ENCODE results near the gene SDK2. TPM values are rescaled to one million over a fixed set of nuclear protein-coding genes. Genes with fewer than 3 reads are reported as not detected.

SDK2 gene
- total RNA-seq, 1 donor from 2014 or later = 12.3 TPM

- Mint-ChIP-seq H3K27ac (ENCODE audit: unreplicated experiment) (peak overlapping the region; percentile 94), H3K27me3 (ENCODE audit: unreplicated experiment) (peaks cover 11% of the 10 kb centered on the region), H3K4me3 (ENCODE audit: unreplicated experiment) (peak overlapping the region; percentile 30), H3K4me1 (ENCODE audit: low read depth, unreplicated experiment) (peaks cover 36% of the 10 kb centered on the region), H3K36me3 (ENCODE audit: unreplicated experiment) (no peaks in the 10 kb centered on the region), H3K9me3 (ENCODE audit: unreplicated experiment) (peaks cover 18% of the 10 kb centered on the region)
- no peak for DNase-seq
- TF ChIP-seq, protein P1, sequence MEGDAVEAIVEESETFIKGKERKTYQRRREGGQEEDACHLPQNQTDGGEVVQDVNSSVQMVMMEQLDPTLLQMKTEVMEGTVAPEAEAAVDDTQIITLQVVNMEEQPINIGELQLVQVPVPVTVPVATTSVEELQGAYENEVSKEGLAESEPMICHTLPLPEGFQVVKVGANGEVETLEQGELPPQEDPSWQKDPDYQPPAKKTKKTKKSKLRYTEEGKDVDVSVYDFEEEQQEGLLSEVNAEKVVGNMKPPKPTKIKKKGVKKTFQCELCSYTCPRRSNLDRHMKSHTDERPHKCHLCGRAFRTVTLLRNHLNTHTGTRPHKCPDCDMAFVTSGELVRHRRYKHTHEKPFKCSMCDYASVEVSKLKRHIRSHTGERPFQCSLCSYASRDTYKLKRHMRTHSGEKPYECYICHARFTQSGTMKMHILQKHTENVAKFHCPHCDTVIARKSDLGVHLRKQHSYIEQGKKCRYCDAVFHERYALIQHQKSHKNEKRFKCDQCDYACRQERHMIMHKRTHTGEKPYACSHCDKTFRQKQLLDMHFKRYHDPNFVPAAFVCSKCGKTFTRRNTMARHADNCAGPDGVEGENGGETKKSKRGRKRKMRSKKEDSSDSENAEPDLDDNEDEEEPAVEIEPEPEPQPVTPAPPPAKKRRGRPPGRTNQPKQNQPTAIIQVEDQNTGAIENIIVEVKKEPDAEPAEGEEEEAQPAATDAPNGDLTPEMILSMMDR (IDR thresholded peaks at IDR 0.05; ENCODE audit: partially characterized antibody, unreplicated experiment) = no peak
Observed at GRCh38 chr17:73365301-73365874, 278.9 kb downstream of the SDK2 start.

DNA sequence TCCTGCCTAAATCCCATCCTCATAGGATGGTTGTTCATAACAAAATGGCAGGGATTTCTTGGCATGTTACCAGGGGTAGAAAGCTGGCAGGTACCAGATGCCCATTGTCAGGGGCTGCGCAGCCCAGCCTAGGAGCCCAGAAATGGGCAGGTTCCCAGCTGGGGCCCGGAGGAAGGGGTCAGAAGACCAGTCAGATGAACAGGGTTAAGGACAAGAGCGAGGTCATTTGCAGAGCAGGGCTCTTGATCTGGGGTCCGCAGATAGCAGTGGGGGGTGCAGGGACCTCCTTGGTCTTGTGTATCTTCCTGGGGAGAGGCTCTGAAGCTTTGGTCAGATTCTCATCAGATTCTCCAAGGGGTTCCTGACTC, 280.1 kb downstream of the SDK2 start:
- TF ChIP-seq, protein P1 (IDR thresholded peaks at IDR 0.05; ENCODE audit: partially characterized antibody, unreplicated experiment) = no peak
- H3K36me3 Mint-ChIP-seq (ENCODE audit: unreplicated experiment) = no peaks in the 10 kb centered on the region
- DNase-seq = no peak
- H3K27me3 Mint-ChIP-seq (ENCODE audit: unreplicated experiment) = peaks cover 9% of the 10 kb centered on the region
- H3K4me3 Mint-ChIP-seq (ENCODE audit: unreplicated experiment) = no peak overlapping the region
- peaks cover 14% of the 10 kb centered on the region for H3K9me3 Mint-ChIP-seq (ENCODE audit: unreplicated experiment)
- no peak overlapping the region for H3K27ac Mint-ChIP-seq (ENCODE audit: unreplicated experiment)
- peaks cover 33% of the 10 kb centered on the region for H3K4me1 Mint-ChIP-seq (ENCODE audit: low read depth, unreplicated experiment)

- peaks cover 31% of the 10 kb centered on the region for H3K4me1 Mint-ChIP-seq (ENCODE audit: low read depth, unreplicated experiment)
- peaks cover 12% of the 10 kb centered on the region for H3K9me3 Mint-ChIP-seq (ENCODE audit: unreplicated experiment)
- DNase-seq = no peak
- no peak overlapping the region for H3K27ac Mint-ChIP-seq (ENCODE audit: unreplicated experiment)
- no peak overlapping the region for H3K4me3 Mint-ChIP-seq (ENCODE audit: unreplicated experiment)
- no peaks in the 10 kb centered on the region for H3K36me3 Mint-ChIP-seq (ENCODE audit: unreplicated experiment)
- H3K27me3 Mint-ChIP-seq (ENCODE audit: unreplicated experiment) = peaks cover 9% of the 10 kb centered on the region
- TF ChIP-seq, protein P1 (IDR thresholded peaks at IDR 0.05; ENCODE audit: partially characterized antibody, unreplicated experiment) = no peak
Observed at GRCh38 chr17:73363442-73364154, 280.6 kb downstream of the SDK2 start.

DNA sequence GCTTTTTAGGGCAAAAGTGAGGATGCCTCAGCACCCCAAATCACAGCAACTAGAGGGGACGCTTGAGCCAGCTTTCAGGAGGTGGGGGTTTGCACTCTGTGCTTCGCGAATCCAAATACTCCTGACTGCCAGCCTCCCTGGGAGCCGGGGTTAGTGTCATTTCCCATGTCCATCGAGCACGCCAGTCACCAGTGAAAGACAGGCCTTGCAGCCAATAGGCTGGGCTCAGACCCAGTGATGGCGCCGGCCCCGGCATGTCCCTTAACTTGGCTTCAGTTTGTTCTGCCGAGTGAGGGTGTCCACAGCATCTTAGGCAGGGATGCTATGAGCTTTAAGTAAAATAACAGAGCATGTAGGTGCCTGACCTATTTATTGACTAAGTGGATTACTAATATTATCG, 281.5 kb downstream of the SDK2 start:
- no peak overlapping the region for H3K27ac Mint-ChIP-seq (ENCODE audit: unreplicated experiment)
- H3K4me3 Mint-ChIP-seq (ENCODE audit: unreplicated experiment) = no peak overlapping the region
- H3K36me3 Mint-ChIP-seq (ENCODE audit: unreplicated experiment) = no peaks in the 10 kb centered on the region
- peaks cover 28% of the 10 kb centered on the region for H3K4me1 Mint-ChIP-seq (ENCODE audit: low read depth, unreplicated experiment)
- TF ChIP-seq, protein P1 (IDR thresholded peaks at IDR 0.05; ENCODE audit: partially characterized antibody, unreplicated experiment) = no peak
- H3K27me3 Mint-ChIP-seq (ENCODE audit: unreplicated experiment) = peaks cover 8% of the 10 kb centered on the region
- DNase-seq = no peak
- peaks cover 10% of the 10 kb centered on the region for H3K9me3 Mint-ChIP-seq (ENCODE audit: unreplicated experiment)

Measured in glutamatergic neuron (in vitro differentiated cells).